SW 1271 (cell line): ENCODE measurements around the gene TGDS.
"Not testable (repeated sequence)": the region's sequence is repeated elsewhere in the genome, so short reads cannot be mapped to it uniquely, and the experiment has no call there.

Experiments
- DNase-seq, 2 experiments: peaks; one replicate each; lab custom pipeline; 2025; lab: John Stamatoyannopoulos, UW

The TGDS gene

DNA sequence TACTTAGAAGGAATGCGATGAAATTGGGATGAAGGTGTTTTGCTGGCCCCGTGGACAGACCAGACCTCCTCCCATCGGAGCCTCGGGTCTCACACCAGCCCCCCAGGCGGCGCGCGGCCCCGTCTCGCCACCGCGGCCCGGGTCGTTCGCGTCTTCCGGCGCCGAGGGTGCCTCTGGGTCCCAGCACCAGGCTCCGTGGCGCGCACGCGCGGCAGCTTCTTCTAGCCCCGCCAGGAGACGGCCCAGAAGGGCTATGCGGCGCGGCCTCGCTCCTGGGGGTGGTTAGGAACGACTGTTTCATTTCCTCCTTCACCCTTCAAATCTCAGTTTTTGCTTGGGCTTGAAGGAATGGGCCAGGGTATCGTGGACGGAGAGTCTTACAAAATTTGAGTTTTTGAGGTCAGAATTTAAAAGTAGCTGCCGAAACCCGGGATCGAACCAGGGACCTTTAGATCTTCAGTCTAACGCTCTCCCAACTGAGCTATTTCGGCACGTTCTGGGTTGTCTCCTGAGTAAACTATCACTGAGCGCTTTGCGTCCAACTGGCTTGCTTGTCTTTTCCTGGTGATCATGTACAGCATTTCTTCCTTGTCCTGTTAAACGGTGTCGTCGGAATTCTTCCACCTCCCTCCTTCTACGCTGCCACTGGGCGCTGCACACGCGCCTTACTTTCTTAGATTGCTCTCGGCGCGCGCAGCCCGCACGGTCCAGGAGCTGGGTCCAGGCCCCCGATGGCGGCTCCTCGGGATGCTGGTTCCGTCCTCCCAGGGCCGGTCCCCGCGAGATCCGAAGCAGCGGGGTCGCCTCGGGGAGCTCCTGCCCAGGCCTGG is 46.5 kb downstream of the TGDS start:
- peak; percentile 91 to 93 for DNase-seq

- DNase-seq, result peak; percentile 24 to 69
Measured at GRCh38 chr13:94548821-94549231, 47.1 kb downstream of the TGDS start.

DNA sequence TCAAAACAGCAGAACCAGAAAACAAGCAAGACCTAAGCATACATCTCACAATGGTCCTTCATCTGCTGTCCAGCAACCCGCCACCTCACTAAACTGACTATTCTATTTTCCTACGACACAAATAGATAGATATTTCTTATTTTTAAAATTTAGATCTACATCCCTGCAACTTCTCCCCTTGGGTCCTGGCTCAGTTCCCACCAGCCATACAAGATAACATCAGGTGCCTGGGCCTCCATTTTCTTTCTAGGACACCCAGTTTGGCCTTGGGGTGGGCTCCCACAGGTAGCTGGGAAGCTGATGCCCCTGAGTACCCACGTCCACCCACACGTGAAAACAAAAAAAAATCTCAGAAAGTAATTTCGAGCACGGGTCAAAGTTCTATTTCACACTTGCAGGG is 47.6 kb downstream of the TGDS start:
- no peak for DNase-seq

DNA sequence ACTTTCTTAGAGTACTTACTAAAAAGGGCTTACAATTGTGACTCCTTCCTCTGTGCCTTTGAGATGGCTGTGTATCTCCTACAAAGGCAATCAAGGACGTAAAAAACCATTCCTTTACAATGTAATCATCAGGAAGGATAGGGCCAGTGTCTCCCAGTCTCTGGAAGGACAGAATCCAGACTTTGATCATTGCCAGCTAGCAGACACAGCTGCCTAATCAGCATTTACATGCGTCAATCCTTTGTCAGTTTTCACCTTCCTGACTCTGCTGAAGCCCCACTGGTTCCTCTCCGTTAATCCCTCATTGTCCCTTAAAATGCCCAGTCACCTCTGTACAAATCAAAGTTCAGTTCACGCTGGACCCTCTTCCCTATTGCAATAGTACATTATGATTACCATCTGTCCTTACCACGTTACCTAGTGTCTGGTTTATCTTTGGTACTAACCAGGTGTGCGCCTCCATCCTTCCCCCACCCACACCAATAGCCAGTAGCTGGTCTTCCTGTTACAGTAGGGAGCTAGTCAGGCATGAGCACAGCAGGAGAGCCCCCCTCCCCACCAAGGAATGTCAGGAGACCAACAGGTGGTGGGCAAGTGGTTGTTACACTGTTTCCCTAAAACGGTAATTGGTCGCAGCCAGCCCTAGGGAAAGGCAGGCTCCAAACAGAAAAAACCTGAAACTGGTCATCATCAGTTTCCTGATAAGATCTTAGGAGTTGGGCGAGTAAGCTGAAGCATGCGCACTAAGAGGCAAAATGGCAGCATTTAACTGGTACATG is 49.7 kb downstream of the TGDS start:
- no peak for DNase-seq

DNA sequence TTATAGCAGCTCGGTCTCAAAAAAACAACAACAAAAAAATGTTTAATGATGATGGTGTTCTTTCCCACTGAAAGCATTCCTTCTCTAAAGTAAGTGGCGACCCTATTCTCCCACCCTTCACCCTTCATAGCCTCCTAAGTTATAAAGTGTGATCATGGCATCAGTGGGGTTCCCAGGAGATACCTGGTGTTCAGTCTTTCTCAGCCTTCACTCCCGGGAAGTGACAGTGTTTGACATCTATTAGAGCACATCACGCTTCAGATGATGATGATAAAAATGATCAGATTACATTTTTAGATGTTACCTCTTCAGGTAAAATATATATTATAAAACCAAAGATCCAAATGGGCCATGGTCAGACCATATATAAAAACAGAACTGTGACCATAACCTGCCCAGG is 51.0 kb downstream of the TGDS start:
- no peak for DNase-seq

DNA sequence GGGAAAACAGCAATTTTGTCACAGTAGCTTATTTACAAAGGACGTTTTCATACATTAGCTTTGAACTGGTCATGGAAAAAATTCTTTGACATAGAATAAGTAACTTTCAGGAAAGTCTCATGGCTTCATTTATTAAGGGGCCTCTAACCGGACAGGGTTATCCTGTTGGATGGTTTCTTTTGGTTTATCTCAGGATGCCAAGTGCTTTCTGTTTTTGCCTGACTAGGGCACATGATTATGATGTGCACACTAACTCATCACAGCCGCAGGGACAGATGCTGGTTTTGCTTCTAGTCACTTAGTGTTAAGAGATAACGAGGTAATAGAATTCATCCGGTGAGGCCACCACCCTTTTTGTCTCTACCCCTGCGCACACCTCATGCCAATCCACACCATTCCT is 53.0 kb downstream of the TGDS start:
- no peak for DNase-seq

DNA sequence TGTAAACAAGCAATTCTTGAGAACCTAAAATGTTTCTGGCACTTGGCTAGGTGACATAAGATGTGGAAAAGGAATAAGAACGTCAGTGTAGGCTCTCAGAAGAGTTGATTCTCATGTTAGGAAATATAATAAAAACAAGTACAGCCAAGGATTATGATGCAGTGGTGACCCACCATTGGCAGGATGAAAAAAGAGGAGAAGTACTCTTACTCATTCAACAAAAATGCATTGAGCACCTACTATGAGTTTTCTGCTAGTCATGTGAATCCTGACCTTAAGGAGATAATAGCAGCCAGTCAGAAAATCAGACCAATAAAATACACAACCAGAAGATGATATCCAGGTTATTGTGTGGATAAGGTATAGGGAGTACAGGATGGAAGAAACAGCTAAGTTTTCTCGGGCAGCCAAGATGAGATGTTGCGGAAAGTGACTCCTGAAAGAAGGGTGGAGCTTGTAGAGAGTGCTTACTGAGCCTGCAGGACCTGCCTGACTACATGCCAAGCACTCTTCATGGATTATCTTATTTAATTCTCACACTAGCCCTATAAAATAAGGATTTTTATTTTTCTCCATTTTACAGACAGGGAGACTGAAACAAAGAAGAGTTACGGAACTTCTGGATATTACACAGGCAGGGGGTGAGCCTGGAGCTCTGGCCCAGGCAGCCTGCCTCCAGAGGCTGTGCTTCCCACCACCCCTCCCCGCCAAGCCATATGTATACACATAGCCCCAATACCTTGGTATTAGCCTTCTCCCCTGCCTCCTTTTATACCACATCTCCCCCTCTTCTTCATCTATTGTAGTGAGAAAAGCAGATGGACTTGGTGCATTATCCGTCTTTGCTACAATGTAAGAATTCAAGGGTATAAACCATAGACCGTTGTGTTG is 58.0 kb downstream of the TGDS start:
- no peak for DNase-seq

DNA sequence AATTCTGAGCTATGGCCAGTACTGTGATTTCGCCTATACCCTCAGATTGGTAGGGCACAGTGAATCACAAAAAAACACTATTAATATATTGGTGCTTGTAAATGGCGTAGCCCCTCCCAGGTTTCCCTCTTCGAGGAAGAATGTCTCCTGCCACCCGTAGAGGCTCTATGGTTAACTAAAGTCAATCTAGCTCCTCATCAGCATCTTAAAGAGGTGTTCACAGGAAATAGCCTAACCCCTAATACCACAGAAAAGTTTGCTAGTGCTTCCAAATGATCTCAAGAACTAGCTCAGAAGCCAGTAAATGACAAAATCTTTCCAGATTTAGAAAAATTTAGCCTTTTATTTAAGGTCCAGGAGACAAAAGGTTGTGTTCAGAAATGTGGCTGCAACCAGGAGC is 60.2 kb downstream of the TGDS start:
- DNase-seq, result no peak

- DNase-seq, result no peak
Measured at GRCh38 chr13:94535231-94535630, 60.7 kb downstream of the TGDS start.

DNA sequence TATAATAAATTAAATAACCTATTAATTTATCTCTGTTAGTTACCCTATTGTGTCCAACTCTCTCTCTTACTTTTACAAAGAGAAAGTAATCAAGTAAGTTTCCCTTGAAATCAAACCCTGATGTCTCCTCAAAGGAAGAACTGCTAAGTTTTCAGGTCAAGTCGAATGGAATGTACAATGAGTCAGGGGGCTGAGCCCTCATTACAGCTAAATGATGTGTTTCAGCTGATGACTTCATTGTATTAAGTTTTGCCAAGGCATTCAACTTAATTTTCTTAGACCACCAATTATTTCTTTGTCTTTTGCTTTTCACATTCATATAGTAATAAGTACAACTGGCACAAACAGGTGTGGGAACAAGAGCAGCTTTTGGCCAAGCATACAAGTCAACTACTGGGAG is 61.8 kb downstream of the TGDS start:
- DNase-seq, result no peak

GRCh38 chr13:94532278-94532677 is 63.7 kb downstream of the TGDS start:
- DNase-seq, result not testable (repeated sequence)

DNA sequence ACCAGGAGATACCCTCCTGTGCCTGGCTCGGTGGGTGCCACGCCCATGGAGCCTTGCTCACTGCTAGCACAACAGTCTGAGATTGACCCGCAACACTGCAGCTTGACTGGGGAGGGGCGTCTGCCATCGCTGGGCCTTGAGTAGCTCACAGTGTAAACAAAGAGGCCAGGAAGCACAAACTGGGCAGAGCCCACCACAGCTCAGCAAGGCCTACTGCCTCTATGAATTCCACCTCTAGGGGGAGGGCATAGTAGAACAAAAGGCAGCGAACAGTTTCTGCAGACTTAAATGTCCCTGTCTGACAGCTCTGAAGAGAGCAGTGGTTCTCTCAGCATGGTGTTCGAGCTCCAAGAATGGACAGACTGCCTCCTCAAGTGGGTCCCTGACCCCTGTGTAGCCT is 69.0 kb downstream of the TGDS start:
- DNase-seq, result not testable (repeated sequence)

- no peak for DNase-seq
Measured at GRCh38 chr13:94525781-94526180, 70.2 kb downstream of the TGDS start.

DNA sequence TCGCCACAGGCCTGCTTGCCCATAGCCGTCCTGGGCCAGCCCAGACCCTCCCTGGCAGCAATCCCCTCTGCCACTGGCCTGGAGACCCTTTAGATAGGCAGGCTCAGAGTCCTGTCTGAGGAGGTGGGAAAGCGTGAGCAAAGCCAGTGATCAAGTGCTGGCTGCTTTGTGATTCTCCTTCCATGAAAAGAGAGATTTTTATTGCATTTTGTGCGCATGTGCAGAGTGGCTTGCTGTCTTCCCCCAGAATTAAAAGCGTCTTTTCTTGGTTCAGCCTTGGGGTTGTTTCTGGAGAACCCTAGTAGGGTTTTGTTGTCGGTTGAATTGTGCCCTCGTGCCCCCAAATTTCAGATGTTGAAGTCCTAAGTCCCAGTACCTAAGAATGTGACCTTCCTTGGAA is 71.5 kb downstream of the TGDS start:
- no peak for DNase-seq
